OCI-LY1 (cell line): Measurements from ENCODE around the gene TIGD1.

Experiments
- EZH2 ChIP-seq: fragments of 200-600 bp; sonication (generic), shearing (Covaris generic); IDR thresholded peaks from 2 replicates; pipeline ENCODE4 v1.8.0; 2017; ENCODE audit warnings: borderline replicate concordance, mixed run types, mild to moderate bottlenecking, antibody characterized with exemption, low read length, moderate library complexity, mixed read lengths
- TF ChIP-seq, protein P1 (sequence below): fragments of 200-600 bp; sonication (generic), shearing (Covaris generic); IDR thresholded peaks from 2 replicates; pipeline ENCODE4 v1.5.1; 2017; ENCODE audit warnings: mild to moderate bottlenecking, antibody characterized with exemption, low read length, moderate library complexity, mixed read lengths

DNA sequence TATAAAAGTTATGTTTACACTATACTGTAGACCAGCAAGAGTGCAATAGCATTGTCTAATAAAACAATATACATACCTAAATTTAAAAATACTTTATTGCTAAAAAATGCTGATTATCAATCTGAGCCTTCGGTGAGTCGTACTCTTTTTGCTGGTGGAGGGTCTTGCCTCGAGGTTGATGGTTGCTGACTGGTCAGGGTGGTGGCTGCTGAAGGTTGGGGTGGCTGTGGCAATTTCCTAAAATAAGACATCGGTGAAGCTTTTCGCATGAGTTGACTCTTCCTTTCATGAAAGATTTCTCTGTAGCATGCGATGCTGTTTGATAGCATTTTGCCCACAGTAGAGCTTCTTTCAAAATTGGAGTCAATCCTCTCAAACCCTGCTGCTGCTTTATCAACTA, 2.4 kb downstream of the TIGD1 start:
- TF ChIP-seq, protein P1, sequence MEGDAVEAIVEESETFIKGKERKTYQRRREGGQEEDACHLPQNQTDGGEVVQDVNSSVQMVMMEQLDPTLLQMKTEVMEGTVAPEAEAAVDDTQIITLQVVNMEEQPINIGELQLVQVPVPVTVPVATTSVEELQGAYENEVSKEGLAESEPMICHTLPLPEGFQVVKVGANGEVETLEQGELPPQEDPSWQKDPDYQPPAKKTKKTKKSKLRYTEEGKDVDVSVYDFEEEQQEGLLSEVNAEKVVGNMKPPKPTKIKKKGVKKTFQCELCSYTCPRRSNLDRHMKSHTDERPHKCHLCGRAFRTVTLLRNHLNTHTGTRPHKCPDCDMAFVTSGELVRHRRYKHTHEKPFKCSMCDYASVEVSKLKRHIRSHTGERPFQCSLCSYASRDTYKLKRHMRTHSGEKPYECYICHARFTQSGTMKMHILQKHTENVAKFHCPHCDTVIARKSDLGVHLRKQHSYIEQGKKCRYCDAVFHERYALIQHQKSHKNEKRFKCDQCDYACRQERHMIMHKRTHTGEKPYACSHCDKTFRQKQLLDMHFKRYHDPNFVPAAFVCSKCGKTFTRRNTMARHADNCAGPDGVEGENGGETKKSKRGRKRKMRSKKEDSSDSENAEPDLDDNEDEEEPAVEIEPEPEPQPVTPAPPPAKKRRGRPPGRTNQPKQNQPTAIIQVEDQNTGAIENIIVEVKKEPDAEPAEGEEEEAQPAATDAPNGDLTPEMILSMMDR = no peak
- no peak for TF ChIP-seq EZH2
